ENCODE measurements around the gene ETNK1. TPM values are rescaled to one million over a fixed set of nuclear protein-coding genes. Genes with fewer than 3 reads are reported as not detected.

ETNK1 gene
- 10 to 100 TPM; 24.3 to 26.4 TPM for total RNA-seq
- polyA plus RNA-seq (2013, experiment 1 of 2): 28.7 TPM
- 25.5 TPM for polyA plus RNA-seq (2013, experiment 2 of 2)
- 39.5 to 546 (median 162) reads per million in 172 experiments for total RNA-seq

- intact Hi-C loops (cut with DNase I, micrococcal nuclease): loop anchor here (5.0 to 10.0 kb wide), 3 partner anchors 83 to 578 kb away; partner anchors contain the start of genes C2CD5 (in 1 of the 2) and CMAS (in 1 of the 2)
- no peaks in the 10 kb centered on the region for H3K9me3 ChIP-seq (ENCODE audit: control insufficient read depth in 1 of 2, insufficient read depth in 1 of 2, low read length in 2 of 2)
- H3K36me3 ChIP-seq (ENCODE audit: insufficient read depth, low read length): no peaks in the 10 kb centered on the region
- Mint-ChIP-seq H3K27ac (peak within 1 kb of the TSS; percentile 90), H3K36me3 (ENCODE audit: low read depth) (peaks cover 13% of the 10 kb centered on the region), H3K27me3 (no peaks in the 10 kb centered on the region), H3K4me3 (peak within 1 kb of the TSS; percentile 92), H3K9me3 (no peaks in the 10 kb centered on the region), H3K4me1 (ENCODE audit: low read depth) (peaks cover 46% of the 10 kb centered on the region)
- CTCF ChIA-PET: interaction anchor here (1.8 kb wide), 1 partner anchor 96 kb away, joined by 6 read pairs; no protein-coding TSS in a partner anchor
- no peaks in the 10 kb centered on the region for H3K27me3 ChIP-seq (ENCODE audit: control insufficient read depth in 1 of 2, insufficient read depth in 2 of 2, low read length in 2 of 2)
- POLR2A ChIA-PET: interaction anchor here (0.7 to 6.1 kb wide), 4 partner anchors 10 to 90 kb away, joined by 3 to 60 read pairs (median 4); partner anchors contain the start of gene C2CD5
- peak within 1 kb of the TSS; percentile 96 for H3K4me3 ChIP-seq (ENCODE audit: low read length)
- DNase-seq: peak; percentile 64 to 91 (median 77)
- peak; percentile 91 for ATAC-seq (ENCODE audit: poor library complexity)
- H3K4me1 ChIP-seq (ENCODE audit: insufficient read depth, low read length): peaks cover 7% of the 10 kb centered on the region
- no peak for TF ChIP-seq CTCF (IDR thresholded peaks at IDR 0.05)
- peak within 1 kb of the TSS; percentile 79 to 81 for H3K27ac ChIP-seq (ENCODE audit: low read depth in 1 of 2, low read length in 2 of 2)
These were observed at the start of gene ETNK1 for GRCh38 chr12:22624870-22625761. TSS of gene ETNK1 (plus strand) at chr12:22625171. CDS start at chr12:22625431, 260 bp downstream.

- Mint-ChIP-seq H3K4me1 (ENCODE audit: low read depth) (no peaks in the 10 kb centered on the region), H3K4me3 (no peak overlapping the region), H3K36me3 (ENCODE audit: low read depth) (no peaks in the 10 kb centered on the region), H3K27me3 (peaks cover 4% of the 10 kb centered on the region), H3K27ac (no peak overlapping the region), H3K9me3 (no peaks in the 10 kb centered on the region)
- no peak for ATAC-seq (ENCODE audit: poor library complexity)
- no peak for TF ChIP-seq CTCF (IDR thresholded peaks at IDR 0.05)
- Histone ChIP-seq H3K27ac (ENCODE audit: low read depth in 1 of 2, low read length in 2 of 2) (no peak overlapping the region), H3K36me3 (ENCODE audit: insufficient read depth, low read length) (no peaks in the 10 kb centered on the region), H3K4me3 (ENCODE audit: low read length) (no peak overlapping the region), H3K4me1 (ENCODE audit: insufficient read depth, low read length) (no peaks in the 10 kb centered on the region), H3K9me3 (ENCODE audit: control insufficient read depth in 1 of 2, insufficient read depth in 1 of 2, low read length in 2 of 2) (no peaks in the 10 kb centered on the region), H3K27me3 (ENCODE audit: control insufficient read depth in 1 of 2, insufficient read depth in 2 of 2, low read length in 2 of 2) (no peaks in the 10 kb centered on the region)
- intact Hi-C loops (cut with DNase I, micrococcal nuclease): no loop called here
- POLR2A ChIA-PET: no interaction called here
- DNase-seq: no peak
- CTCF ChIA-PET: no interaction called here
These were observed 48.9 kb upstream of the ETNK1 start for GRCh38 chr12:22576065-22576464.

GRCh38 chr12:22576473-22576872 is 48.5 kb upstream of the ETNK1 start:
- H3K27me3 ChIP-seq (ENCODE audit: control insufficient read depth in 1 of 2, insufficient read depth in 2 of 2, low read length in 2 of 2): no peaks in the 10 kb centered on the region
- no peak overlapping the region for H3K4me3 ChIP-seq (ENCODE audit: low read length)
- no peaks in the 10 kb centered on the region for H3K4me1 ChIP-seq (ENCODE audit: insufficient read depth, low read length)
- H3K9me3 ChIP-seq (ENCODE audit: control insufficient read depth in 1 of 2, insufficient read depth in 1 of 2, low read length in 2 of 2): no peaks in the 10 kb centered on the region
- Mint-ChIP-seq H3K27ac (no peak overlapping the region), H3K4me3 (no peak overlapping the region), H3K9me3 (no peaks in the 10 kb centered on the region), H3K27me3 (peaks cover 4% of the 10 kb centered on the region), H3K4me1 (ENCODE audit: low read depth) (no peaks in the 10 kb centered on the region), H3K36me3 (ENCODE audit: low read depth) (no peaks in the 10 kb centered on the region)
- no peak overlapping the region for H3K27ac ChIP-seq (ENCODE audit: low read depth in 1 of 2, low read length in 2 of 2)
- no peak for TF ChIP-seq CTCF (IDR thresholded peaks at IDR 0.05)
- DNase-seq (no peak), ATAC-seq (ENCODE audit: poor library complexity) (no peak)
- no peaks in the 10 kb centered on the region for H3K36me3 ChIP-seq (ENCODE audit: insufficient read depth, low read length)
- intact Hi-C loops (cut with DNase I, micrococcal nuclease): no loop called here
- CTCF ChIA-PET: no interaction called here
- POLR2A ChIA-PET: no interaction called here

Data from CD4-positive, alpha-beta T cell (primary cell).